Lower leg skin (tissue), 4 donors: ENCODE data around the gene CADPS2. TPM values are rescaled to one million over a fixed set of nuclear protein-coding genes. Genes with fewer than 3 reads are reported as not detected.

Experiments
- DNase-seq, 2 donors: peaks; one replicate each; pipeline ENCODE4 v3.0.0-alpha.2; 2019; ENCODE audit warnings: low spot score in 2 of 2
- H3K4me3 ChIP-seq: fragments of 200-600 bp; sonication (generic); 2 replicates; pipeline ENCODE4 v1.5.1; 2017; ENCODE audit warnings: mild to moderate bottlenecking, low read depth; ENCODE audit not compliant: poor library complexity, severe bottlenecking
- CTCF ChIP-seq, 3 donors: fragments of 450-650 bp; IDR thresholded peaks; one replicate each; pipeline ENCODE4 v1.5.1; 2016; ENCODE audit warnings: antibody characterized with exemption in 3 of 3, mild to moderate bottlenecking in 3 of 3, moderate library complexity in 2 of 3
- POLR2A ChIP-seq, 2 donors: fragments of 450-650 bp; IDR thresholded peaks; one replicate each; pipeline ENCODE4 v1.6.1; 2016 to 2017; ENCODE audit warnings: antibody characterized with exemption in 2 of 2, mild to moderate bottlenecking in 1 of 2, moderate library complexity in 1 of 2
- WGBS, 2 donors: methylation state at CpG; one replicate each; pipeline ENCODE4 v1.1.5; 2018; 5-methylcytosine and 5-hydroxymethylcytosine counted together
- intact Hi-C: fragments of 100-400 bp; cut with DNase I; formaldehyde crosslinking; loops from one replicate; pipeline ENCODE4 v1.15.0; 2023; ENCODE audit warnings: low total_unique reads
- total RNA-seq, 4 donors: library from RNA; depleted of rRNA; stranded (reverse); fragments of >200 nt; gene quantifications; one replicate each; pipeline ENCODE4 v1.1.0, GENCODE V29; 2016

The CADPS2 gene
- total RNA-seq, 4 donors from 2014 or later, result 4.1 to 11.6 (median 6.5) TPM

DNA sequence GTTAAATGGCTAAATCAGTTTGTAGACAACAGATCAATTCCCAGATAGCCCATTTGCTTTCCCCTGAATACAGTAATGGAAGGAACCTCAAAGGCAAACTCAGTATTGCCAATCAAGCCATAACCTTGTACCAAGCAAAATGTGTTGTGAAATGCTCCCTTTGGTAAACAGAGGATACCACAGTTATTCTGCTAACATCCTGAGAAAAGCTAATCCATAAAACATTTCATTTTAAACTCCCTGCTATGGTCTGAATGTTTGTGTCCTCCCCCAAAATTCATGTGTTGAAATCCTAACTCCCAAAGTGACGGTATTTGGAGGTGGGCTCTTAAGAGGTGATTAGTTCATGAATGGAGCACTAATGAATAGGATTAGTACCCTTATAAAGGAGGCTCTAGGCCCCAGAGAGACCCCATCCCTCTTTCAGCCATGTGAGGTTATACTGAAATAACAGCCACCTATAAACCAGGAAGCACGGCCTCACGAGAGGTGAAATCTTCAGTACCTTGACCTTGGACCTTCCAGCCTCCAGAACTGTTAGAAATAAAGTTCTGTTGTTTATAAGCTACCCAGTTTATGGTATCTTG lies 94.2 kb downstream of the CADPS2 start:
- intact Hi-C loops, result no loop called here
- TF ChIP-seq POLR2A (IDR thresholded peaks at IDR 0.05) (no peak), CTCF (IDR thresholded peaks at IDR 0.05) (no peak)
- 87 to 89% methylated on average over 3 of the region's 3 CpGs for WGBS, 2 donors
- no peak for DNase-seq
- H3K4me3 ChIP-seq, result no peak overlapping the region

DNA sequence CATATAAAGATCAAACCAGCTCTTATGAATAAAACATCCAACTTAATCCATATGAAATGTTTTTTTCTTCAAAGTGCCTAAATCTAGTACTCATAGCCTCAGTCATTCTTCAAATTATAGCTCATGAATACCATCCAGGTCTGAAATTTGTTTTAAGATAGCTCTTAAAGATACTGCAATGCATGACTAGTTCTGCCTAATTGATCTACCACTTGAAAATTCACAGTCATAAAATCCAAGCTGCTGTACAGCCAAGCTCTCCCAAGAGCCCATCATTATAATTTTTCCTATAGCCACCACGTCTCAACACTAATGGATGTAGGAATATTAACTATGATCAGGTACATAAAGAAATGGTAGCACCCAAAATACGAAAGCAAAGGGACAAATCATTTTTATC lies 95.7 kb downstream of the CADPS2 start:
- no peak overlapping the region for H3K4me3 ChIP-seq
- TF ChIP-seq POLR2A (IDR thresholded peaks at IDR 0.05) (no peak), CTCF (IDR thresholded peaks at IDR 0.05) (no peak)
- intact Hi-C loops, result no loop called here
- no peak for DNase-seq
- WGBS, 2 donors, result 84 to 90% methylated on average over 2 of the region's 2 CpGs

GRCh38 chr7:122790132-122790531 lies 96.1 kb downstream of the CADPS2 start:
- intact Hi-C loops, result no loop called here
- no peak for DNase-seq
- TF ChIP-seq CTCF (IDR thresholded peaks at IDR 0.05) (no peak), POLR2A (IDR thresholded peaks at IDR 0.05) (no peak)
- WGBS, 2 donors, result 80 to 84% methylated on average over 3 of the region's 3 CpGs
- H3K4me3 ChIP-seq, result no peak overlapping the region

GRCh38 chr7:122789156-122789555 lies 97.1 kb downstream of the CADPS2 start:
- no peak for DNase-seq
- H3K4me3 ChIP-seq, result no peak overlapping the region
- no peak for TF ChIP-seq CTCF (IDR thresholded peaks at IDR 0.05)
- TF ChIP-seq POLR2A (IDR thresholded peaks at IDR 0.05), result no peak
- WGBS, 2 donors, result 45 to 51% methylated on average over 1 of the region's 1 CpG
- intact Hi-C loops, result no loop called here

DNA sequence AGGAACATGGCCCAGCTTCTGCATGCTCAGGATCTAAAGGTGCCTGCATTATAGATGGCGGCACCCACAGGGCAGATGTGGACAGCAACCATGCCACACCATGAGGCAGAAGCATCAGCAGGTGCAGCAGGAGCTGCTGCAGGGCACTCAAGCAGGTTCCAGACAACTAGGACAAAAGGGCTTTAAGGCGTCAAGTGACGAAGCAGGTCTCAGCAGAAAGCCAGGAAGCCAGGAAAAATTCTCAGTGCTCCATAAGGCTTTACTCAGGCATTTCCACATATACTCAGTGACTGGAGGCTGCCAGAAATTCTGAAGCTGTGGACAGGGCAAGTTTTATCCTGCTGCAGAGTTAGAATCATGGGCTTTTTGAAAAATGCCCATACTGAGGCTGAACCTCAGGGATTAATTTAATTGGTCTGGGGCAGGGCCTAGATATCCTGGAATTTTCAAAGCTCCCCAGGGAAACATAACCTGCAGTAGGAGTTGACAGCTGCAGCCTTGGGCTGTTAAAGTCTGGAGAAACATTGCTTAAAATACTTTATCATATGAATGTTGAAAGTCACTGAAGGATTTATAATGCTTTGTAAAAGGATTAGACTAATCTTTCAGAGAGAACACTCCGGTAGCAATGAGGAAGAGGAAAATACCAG lies 115.4 kb downstream of the CADPS2 start:
- no peak overlapping the region for H3K4me3 ChIP-seq
- intact Hi-C loops, result no loop called here
- no peak for DNase-seq
- TF ChIP-seq CTCF (IDR thresholded peaks at IDR 0.05), result no peak
- TF ChIP-seq POLR2A (IDR thresholded peaks at IDR 0.05), result no peak
- 51 to 53% methylated on average over 4 of the region's 4 CpGs for WGBS, 2 donors

DNA sequence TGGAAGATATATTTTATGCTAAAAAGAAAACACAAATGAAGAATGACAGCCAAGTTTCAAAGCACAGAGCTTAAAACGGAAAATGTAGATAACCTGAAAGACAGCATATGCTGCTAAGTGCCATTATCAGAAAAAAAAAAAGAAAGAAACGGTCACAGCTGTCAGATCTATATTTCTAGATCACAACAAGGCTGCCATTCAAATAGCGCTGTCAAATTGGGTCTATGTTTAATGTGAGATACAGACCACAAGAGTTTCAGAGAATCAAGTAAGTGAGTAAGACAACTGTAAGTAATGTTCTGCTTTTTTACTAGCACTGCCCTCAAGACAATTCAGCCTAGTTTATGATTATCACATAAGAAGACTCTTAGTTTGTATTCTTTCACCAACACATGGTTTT lies 117.4 kb downstream of the CADPS2 start:
- WGBS, 2 donors, result 53 to 62% methylated on average over 3 of the region's 3 CpGs
- H3K4me3 ChIP-seq, result no peak overlapping the region
- DNase-seq, result no peak
- no peak for TF ChIP-seq POLR2A (IDR thresholded peaks at IDR 0.05)
- no peak for TF ChIP-seq CTCF (IDR thresholded peaks at IDR 0.05)
- intact Hi-C loops, result no loop called here
